Activated CD4-positive, alpha-beta memory T cell treated with anti-CD3 and anti-CD28 coated beads, Interleukin-2, amount 10 ng/mL, durations not matched to agents 7 days and 5 days (primary cell): Measurements from ENCODE around the gene MICAL1. TPM values are rescaled to one million over a fixed set of nuclear protein-coding genes. Genes with fewer than 3 reads are reported as not detected.

ENCODE experiments used
- CTCF ChIA-PET: fragments of 350-600 bp; sonication (Branson Sonifier 250); formaldehyde crosslinking; loops from one replicate; lab custom pipeline; 2021; ENCODE audit warnings: antibody characterized with exemption, inconsistent platforms; lab: Charles Lee
- POLR2A ChIA-PET: fragments of 350-600 bp; sonication (Branson Sonifier 250); formaldehyde crosslinking; loops from one replicate; lab custom pipeline; 2021; ENCODE audit warnings: antibody characterized with exemption; lab: Charles Lee
- DNase-seq: peaks from one replicate; pipeline ENCODE4 v3.0.0-alpha.2; 2020
- H3K27ac Mint-ChIP-seq: one replicate; pipeline ENCODE4 v1.8.0; 2021; ENCODE audit warnings: mild to moderate bottlenecking, mixed read lengths
- H3K27me3 Mint-ChIP-seq: one replicate; pipeline ENCODE4 v1.8.0; 2021; ENCODE audit warnings: mixed read lengths
- H3K36me3 Mint-ChIP-seq: one replicate; pipeline ENCODE4 v1.8.0; 2021; ENCODE audit warnings: low read depth, mixed read lengths
- H3K4me1 Mint-ChIP-seq: one replicate; pipeline ENCODE4 v1.8.0; 2021; ENCODE audit warnings: mixed read lengths
- H3K4me3 Mint-ChIP-seq: one replicate; pipeline ENCODE4 v1.8.0; 2021; ENCODE audit warnings: mild to moderate bottlenecking, mixed read lengths
- H3K9me3 Mint-ChIP-seq: one replicate; pipeline ENCODE4 v1.8.0; 2021; ENCODE audit warnings: mixed read lengths
- total RNA-seq, 2 experiments: library from RNA; stranded (reverse); gene quantifications; one replicate each; pipeline ENCODE4 v1.2.3, GENCODE V29; 2021

Gene MICAL1
- total RNA-seq, 2 experiments from 2014 or later = 125 to 128 TPM

DNA sequence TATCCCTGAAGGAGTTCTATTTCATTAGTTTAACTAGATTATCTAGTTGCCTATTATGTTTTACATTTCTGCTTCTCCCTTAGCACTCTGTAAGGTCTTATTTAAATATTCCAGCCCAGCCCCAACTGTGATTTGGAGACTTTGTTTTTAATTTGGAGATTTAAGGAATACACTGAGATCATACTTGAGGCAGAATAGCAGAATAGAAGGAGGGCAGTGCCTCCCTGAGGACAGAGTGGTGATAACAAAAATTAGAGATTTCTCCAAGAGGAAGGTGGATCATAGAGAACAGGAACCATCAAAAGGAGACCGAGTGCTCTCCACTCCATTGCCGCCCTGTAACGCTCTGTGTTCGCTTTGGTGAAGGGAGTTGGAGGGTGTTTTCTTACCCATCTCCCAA is 58.6 kb downstream of the MICAL1 start:
- POLR2A ChIA-PET = interaction anchor here (2.6 kb wide), 1 partner anchor 14 kb away, joined by 13 read pairs; the partner anchor contains the start of gene CD164
- CTCF ChIA-PET = interaction anchor here (1.1 to 2.0 kb wide), 2 partner anchors 11 to 643 kb away, joined by 3 to 5 read pairs; no protein-coding TSS in a partner anchor
- H3K27ac Mint-ChIP-seq = no peak overlapping the region

DNA sequence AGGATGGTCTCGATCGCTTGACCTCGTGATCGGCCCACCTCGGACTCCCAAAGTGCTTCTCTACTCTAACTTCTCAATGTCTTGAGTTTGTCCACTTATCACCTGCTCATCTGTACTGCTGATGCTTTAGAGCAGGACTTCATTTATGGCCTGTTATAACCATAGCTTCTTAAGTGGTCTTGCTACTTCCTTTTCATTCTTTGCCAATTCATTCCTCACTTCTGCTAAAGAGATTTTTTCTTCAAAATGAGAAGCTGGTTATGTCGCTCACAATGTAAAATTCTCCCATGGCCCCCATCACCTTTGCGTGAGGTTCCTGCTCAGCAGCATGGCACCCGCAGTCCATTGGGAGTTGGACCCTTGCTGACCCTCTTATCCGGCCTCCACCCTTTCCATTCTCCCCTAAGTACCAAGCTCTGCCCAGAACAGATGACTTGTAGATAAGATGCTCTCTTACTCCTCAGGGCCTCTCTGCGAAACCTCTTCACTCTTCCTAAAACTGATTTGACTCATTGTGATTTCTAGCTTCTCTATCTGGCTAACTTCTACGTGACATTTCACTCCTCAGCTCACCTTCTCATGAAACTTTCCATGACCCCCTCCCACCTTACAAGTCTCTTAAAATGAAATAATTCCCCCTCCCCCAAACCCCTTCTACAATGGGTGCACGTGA is 59.4 kb downstream of the MICAL1 start:
- Mint-ChIP-seq H3K36me3 (no peaks in the 10 kb centered on the region), H3K27ac (no peak overlapping the region), H3K9me3 (no peaks in the 10 kb centered on the region), H3K27me3 (peaks cover 1% of the 10 kb centered on the region), H3K4me1 (peaks cover 7% of the 10 kb centered on the region), H3K4me3 (no peak overlapping the region)
- ChIA-PET CTCF (interaction anchor here (1.1 to 2.0 kb wide), 3 partner anchors 11 to 644 kb away, joined by 3 to 5 read pairs (median 3); no protein-coding TSS in a partner anchor), POLR2A (interaction anchor here (2.6 kb wide), 1 partner anchor 13 kb away, joined by 13 read pairs; the partner anchor contains the start of gene CD164)
- DNase-seq = no peak

More for the DNA sequence above, 58.6 kb downstream of the MICAL1 start:
- Mint-ChIP-seq H3K36me3 (no peaks in the 10 kb centered on the region), H3K4me1 (peaks cover 5% of the 10 kb centered on the region), H3K4me3 (no peak overlapping the region), H3K27me3 (peaks cover 1% of the 10 kb centered on the region), H3K9me3 (no peaks in the 10 kb centered on the region)
- DNase-seq = no peak

Other genes starting within 250 kb of the MICAL1 start
- gene CD164, start 73.3 kb downstream of the MICAL1 start, total RNA-seq = 100 to 1,000 TPM; 354 to 370 TPM
- gene PPIL6, start 15.1 kb downstream of the MICAL1 start, total RNA-seq = not detected
- gene SMPD2, start 15.0 kb downstream of the MICAL1 start, total RNA-seq = 10 to 100 TPM; 15.9 to 16.9 TPM
- gene ZBTB24, start 27.4 kb upstream of the MICAL1 start, total RNA-seq = 10 to 100 TPM; 16.5 to 17.5 TPM
- gene AK9, start 235.4 kb upstream of the MICAL1 start, total RNA-seq = 1 to 10 TPM; 4.9 to 5.5 TPM
- 10 to 100 TPM; 13.5 to 14.4 TPM for gene FIG4, start 235.5 kb upstream of the MICAL1 start, total RNA-seq